Glomerular endothelial cell (primary cell): ENCODE data around the gene UBFD1. TPM values are rescaled to one million over a fixed set of nuclear protein-coding genes. Genes with fewer than 3 reads are reported as not detected.
"Not testable (repeated sequence)": the region's sequence is repeated elsewhere in the genome, so short reads cannot be mapped to it uniquely, and the experiment has no call there.

ENCODE experiments used
- DNase-seq: peaks from one replicate; pipeline ENCODE4 v3.0.0-alpha.2; 2011; ENCODE audit warnings: low read depth, low spot score; ENCODE audit errors: extremely low read depth
- total RNA-seq: library from RNA; depleted of rRNA; stranded (reverse); fragments of >200 nt; gene quantifications from 2 replicates; pipeline ENCODE4 v1.2.3, GENCODE V29; 2015

Gene UBFD1
- total RNA-seq, 1 donor from 2014 or later: 126 TPM

- DNase-seq: no peak
Measured at GRCh38 chr16:23524886-23525285, 32.6 kb upstream of the UBFD1 start.

- no peak for DNase-seq
Measured at GRCh38 chr16:23527961-23528643, 29.4 kb upstream of the UBFD1 start.

GRCh38 chr16:23528644-23529310 is 28.8 kb upstream of the UBFD1 start:
- no peak for DNase-seq

GRCh38 chr16:23530062-23530461 is 27.5 kb upstream of the UBFD1 start:
- DNase-seq: no peak

- DNase-seq: no peak
Measured at GRCh38 chr16:23532448-23532847, 25.1 kb upstream of the UBFD1 start.

GRCh38 chr16:23534868-23535860 is 22.4 kb upstream of the UBFD1 start:
- DNase-seq: no peak

- no peak for DNase-seq
Measured at GRCh38 chr16:23535901-23536300, 21.6 kb upstream of the UBFD1 start.

GRCh38 chr16:23537390-23537789 is 20.1 kb upstream of the UBFD1 start:
- no peak for DNase-seq

- DNase-seq: no peak
Measured at GRCh38 chr16:23538919-23539278, 18.6 kb upstream of the UBFD1 start.

- no peak for DNase-seq
Measured at GRCh38 chr16:23539984-23540816, 17.3 kb upstream of the UBFD1 start.

GRCh38 chr16:23540817-23541178 is 16.7 kb upstream of the UBFD1 start:
- DNase-seq: not testable (repeated sequence)

- no peak for DNase-seq
Measured at GRCh38 chr16:23544436-23544835, 13.1 kb upstream of the UBFD1 start.

GRCh38 chr16:23549938-23550337 is 7.6 kb upstream of the UBFD1 start:
- DNase-seq: no peak

- no peak for DNase-seq
Measured at GRCh38 chr16:23552161-23552560, 5.4 kb upstream of the UBFD1 start.

- no peak for DNase-seq
Measured at GRCh38 chr16:23554536-23554935, 3.0 kb upstream of the UBFD1 start.

GRCh38 chr16:23557779-23558702 is 514 bp downstream of the UBFD1 start:
- no peak for DNase-seq

- no peak for DNase-seq
Measured at GRCh38 chr16:23561586-23561985, 4.1 kb downstream of the UBFD1 start.

- DNase-seq: no peak
Measured at GRCh38 chr16:23562505-23562904, 5.0 kb downstream of the UBFD1 start.

GRCh38 chr16:23563186-23563585 is 5.7 kb downstream of the UBFD1 start:
- DNase-seq: no peak
